Measurements from ENCODE around the gene VANGL2.

The VANGL2 gene

DNA sequence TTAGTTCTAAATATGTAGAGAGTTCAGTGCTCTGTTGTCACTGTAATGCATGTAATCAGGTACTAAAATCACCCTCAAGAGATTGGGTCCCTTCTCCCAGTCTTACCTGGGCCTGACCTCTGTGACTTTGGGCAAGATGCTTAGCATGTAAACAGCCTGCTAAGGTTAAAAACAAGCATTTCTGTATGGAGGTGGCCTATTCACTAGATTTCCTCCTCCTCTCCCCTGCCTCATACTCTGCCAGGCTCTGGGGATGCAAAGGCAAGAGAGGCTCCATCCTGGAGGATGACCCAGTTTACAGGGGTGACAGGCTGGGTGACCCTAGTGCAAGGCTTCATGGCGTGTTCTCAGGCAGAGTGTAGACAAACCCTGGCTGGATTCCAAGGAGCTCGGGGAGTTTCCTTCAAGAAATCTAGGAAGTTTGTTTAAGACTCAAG, 28.8 kb downstream of the VANGL2 start:
- no peak for DNase-seq

DNA sequence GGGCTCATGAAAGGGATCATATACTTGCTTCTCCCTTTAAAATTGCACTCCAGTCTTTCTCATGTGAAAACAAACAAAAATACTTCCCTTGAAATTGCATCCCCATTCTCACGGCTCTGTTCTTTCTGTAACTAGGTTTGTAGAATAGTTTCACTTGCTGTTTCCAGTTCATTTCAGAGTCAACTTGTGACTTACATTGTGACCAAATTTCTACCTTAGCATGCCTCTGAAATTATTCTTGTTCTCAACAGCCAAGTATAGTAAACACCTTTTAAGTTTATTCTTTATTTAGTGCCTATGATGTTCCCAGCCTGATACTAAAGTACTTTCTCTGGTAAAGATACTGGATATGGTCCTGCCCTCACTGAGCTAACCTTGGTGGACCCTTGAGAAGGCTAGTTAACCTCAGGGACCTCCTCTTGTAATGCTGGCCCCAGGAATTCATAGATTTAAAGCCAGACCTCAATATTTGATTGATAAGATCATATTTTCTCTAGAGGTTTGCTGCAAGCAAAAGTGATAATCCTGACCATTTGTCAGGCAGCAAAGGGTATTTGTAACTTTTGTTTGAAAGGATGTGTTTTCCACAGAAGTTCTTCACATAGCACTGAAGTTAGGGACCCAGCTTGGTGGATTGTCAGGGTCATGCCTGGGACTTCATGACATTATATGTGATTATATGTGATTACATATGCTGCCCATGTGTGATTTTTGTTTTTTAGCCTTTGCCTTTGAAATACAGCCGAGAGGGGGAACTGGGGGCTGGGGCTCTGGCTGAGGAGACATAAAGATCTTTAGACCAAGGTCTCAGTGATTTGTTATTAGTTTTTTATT, 29.6 kb downstream of the VANGL2 start:
- no peak for DNase-seq

GRCh38 chr1:160431006-160431405, 30.6 kb downstream of the VANGL2 start:
- no peak for DNase-seq

DNA sequence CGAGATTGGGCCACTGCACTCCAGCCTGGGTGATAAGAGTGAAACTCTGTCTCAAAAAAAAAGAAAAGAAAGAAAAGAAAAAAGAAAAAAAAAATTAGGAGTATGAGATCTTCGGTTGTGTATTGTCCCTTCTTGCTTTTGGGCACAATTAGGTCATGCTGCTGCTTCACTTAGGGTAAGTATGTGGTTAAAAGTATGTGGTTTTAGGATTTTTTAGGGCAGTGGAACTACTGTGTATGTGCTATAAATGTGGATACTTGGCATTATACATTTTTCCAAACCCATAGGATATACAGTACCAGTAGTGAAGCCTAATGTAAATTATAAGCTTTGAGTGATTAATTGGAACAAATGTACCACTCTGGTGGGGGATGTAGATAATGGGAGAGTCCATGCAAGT, 31.2 kb downstream of the VANGL2 start:
- DNase-seq: no peak

- DNase-seq: no peak
Observed at GRCh38 chr1:160432371-160432786, 32.0 kb downstream of the VANGL2 start.

- DNase-seq: no peak
Observed at GRCh38 chr1:160436966-160437365, 36.6 kb downstream of the VANGL2 start.

- no peak for DNase-seq
Observed at GRCh38 chr1:160437432-160438316, 37.3 kb downstream of the VANGL2 start.

DNA sequence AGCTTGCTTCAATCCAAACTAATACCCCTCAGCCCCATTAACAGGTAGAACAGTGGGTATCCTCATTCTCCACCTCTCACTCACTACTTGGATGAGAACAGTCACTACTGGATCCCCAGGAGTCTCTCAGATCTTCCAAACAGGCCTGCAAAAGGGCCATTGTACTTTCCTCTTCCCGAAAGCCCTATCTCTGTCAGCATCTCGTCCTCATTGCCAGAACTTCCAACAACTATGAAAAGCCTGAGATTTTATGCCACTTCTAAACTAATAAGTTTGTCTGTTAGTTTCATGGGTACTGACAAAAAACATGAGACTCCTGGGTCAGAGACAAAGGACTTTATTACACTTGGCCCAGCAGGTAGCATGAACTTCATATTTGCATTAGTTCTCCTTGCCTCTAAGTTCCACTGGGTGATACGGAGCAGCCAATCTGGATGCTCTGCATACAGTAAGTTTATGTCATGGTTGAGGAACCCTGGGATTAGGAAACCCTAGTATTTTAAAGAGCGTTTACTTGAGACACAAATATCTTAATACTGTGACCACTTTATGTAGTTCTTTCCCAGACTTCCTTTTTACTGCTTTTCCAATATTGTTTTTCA, 38.1 kb downstream of the VANGL2 start:
- no peak for DNase-seq

GRCh38 chr1:160438935-160439334, 38.6 kb downstream of the VANGL2 start:
- no peak for DNase-seq

DNA sequence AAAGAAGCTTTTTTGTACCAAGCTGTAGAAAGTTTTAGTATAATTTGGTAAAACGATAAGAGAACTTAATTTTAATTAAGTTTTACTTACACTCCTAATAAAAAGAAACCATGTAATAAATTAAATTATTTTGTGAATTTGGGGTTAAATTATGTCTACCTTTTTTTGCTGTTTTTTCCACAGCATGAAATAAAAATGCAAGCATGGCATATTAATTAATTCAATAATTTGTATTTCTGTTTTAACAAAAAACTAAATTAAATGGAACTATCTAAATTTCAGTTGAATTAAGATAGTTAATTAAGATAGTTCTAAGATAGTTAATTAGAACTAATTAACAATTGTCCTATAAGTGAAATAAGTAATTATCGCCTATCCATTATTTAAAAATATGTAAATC, 39.4 kb downstream of the VANGL2 start:
- DNase-seq: no peak

DNA sequence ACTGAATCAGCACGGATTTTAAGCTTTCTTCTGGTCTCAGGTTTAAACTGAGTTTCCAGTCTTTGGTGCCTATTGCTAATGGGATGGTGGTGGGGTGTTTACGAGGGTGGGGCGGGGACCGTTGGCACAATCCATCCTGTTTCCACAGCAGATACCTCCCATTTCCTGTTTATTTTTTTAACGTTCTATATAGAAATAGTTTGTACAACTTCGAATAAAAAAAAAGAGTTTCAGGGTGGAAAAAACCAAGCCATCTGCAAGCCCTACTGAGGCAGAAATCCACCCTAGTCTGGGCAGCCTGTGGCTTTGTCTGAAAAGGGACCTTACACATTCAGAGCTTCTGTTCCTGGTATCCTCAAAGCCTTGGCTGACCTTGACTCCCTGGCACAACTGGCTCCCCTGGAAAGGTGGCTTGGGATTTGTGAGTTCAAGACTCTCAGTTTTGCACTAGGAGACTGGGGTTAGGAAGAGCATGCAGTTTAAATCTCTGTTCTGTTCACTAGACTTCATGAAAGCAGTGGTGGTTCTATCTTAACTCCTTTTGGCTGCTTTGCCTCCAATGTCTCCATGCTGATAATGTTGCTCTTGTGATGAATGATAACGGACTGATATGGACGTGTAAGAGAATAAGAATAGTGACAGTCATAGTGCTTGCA, 46.7 kb downstream of the VANGL2 start:
- no peak for DNase-seq

DNA sequence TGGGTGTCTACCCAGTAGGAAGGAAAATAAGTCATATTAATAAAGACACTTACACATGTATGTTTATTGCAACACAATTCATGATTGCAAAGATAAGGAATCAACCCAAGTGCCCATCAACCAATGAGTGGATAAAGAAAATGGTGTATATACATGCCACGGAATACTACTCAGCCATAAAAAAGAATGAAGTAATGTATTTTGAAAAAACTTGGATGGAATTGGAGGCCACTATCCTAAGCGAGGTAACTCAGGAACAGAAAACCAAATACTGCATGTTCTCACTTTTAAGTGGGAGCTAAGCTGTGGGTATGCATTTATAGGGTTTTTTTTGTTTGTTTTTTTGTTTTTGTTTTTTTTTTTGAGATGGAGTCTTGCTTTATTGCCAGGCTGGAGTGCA, 49.1 kb downstream of the VANGL2 start:
- no peak for DNase-seq

GRCh38 chr1:160451119-160451858, 50.9 kb downstream of the VANGL2 start:
- no peak for DNase-seq

DNA sequence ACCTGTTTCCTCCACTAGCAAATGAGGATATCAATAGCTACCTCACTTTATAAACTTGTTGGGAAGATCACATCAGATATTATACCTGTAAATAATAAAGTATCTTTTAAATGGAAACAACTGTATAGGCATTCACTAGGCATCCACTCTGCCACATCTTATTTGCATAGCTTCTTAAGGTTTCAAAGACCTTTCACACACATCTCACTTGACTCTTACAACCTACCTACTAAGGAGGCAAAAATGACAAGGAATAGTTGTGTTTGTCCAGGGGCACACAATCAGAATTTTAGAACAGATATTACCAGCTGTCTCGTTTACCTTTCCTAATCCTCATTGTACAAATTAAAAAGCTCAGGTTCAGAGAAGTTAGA, 51.5 kb downstream of the VANGL2 start:
- DNase-seq: no peak

GRCh38 chr1:160453443-160453842, 53.1 kb downstream of the VANGL2 start:
- DNase-seq: no peak

DNA sequence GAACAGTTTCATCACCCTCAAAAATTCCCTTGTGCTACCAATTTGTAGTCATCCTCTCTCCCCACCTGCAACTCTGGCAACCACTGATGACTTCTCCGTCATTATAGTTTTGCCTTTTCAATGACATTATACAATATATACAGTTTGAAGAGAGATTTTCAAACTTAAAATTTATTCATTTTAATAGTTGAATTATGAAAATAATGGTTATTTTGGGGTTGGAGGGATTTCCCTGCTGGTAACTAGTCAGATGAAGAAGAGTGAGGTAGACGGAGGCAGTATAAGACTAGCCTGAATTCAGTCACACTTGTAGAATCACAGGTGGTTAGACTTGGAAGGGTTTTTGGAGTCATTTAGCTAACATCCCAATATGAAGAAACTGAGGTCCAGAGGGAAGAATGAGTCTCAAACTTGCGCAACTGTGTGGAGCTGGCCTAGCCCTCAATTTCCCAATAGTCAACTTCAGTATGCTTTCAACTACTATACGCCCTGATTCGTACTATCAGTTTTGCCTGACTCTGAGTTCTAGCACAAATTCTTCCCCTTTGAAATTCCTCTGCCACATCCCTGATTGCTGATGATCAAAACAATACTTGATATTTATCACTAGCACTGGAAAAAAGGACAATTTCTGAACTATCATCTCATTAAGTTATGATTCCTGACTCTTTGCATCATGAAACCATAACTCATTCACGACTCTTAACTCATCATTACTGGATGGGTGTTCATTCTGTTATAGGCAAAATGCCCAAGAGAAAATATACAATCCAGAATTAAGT, 54.2 kb downstream of the VANGL2 start:
- DNase-seq: no peak

- no peak for DNase-seq
Observed at GRCh38 chr1:160455153-160455517, 54.8 kb downstream of the VANGL2 start.

DNA sequence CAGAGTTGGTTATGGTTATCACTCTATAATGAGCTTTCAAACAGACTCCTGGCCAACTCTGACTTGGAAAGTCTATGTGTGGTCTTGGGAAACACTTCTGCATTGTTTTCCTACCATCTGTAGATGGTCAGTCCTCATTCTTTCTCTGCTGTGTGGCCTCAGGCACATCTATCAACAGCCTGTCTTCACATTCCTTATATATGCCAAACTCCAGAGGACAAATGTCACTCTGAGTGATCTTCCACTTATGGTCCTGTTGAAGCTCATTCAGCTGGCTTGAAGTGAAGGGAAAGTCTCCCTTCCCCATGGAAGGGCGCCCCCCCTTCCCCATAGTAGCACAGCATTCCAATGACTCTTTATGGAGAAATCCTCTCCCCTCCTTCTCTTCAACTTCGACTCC, 58.7 kb downstream of the VANGL2 start:
- no peak for DNase-seq

GRCh38 chr1:160459687-160460086, 59.3 kb downstream of the VANGL2 start:
- no peak for DNase-seq

DNA sequence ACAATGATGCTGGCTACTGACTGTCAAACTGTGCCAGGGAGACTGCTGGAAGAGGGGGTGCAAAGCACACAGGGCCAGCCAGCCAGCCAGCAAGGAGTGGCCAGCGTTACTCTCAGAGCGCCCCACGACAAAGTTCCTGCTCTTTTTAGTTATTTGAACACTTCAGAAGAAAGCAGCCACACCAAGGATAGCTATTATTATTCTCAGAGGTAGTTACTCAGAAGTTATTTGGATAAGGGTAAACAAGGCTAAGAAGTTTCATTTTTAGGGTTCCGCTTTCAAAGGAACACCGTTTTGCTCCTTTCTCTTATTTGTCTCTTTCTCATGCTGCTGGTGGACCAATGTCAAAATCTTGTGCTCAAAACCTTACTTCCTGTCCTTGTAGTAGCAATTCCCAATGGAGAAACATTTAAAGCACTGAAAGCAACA, 59.9 kb downstream of the VANGL2 start:
- DNase-seq: no peak

GRCh38 chr1:160460683-160461287, 60.4 kb downstream of the VANGL2 start:
- no peak for DNase-seq
